ENCODE results near the gene PYCR2.
A peak's percentile ranks its signal among the peaks of the same experiment; 100 is the strongest.

PYCR2 gene

GRCh38 chr1:225897595-225898514, 26.2 kb downstream of the PYCR2 start:
- no peak for FAIRE-seq

GRCh38 chr1:225896937-225897549, 27.0 kb downstream of the PYCR2 start:
- no peak for TF ChIP-seq TAF1 (IDR thresholded peaks at IDR 0.05; ENCODE audit: low read depth, low read length)
- 0 out of 2 replicates have a peak, but pooled peaks have one; percentile 28 for TF ChIP-seq POLR2A (IDR thresholded peaks at IDR 0.05; ENCODE audit: low read depth, low read length)
- TF ChIP-seq PAX5 (IDR thresholded peaks at IDR 0.05; ENCODE audit: insufficient read depth, low read length, severe bottlenecking), result no peak
- peak; percentile 76 for TF ChIP-seq POU2F2 (IDR thresholded peaks at IDR 0.05; ENCODE audit: low read depth, low read length)
- peak; percentile 42; the same call in 1 of the 2 replicates for TF ChIP-seq POLR2AphosphoS5 (IDR thresholded peaks at IDR 0.05; ENCODE audit: low read depth, low read length)
- TF ChIP-seq SPI1 (IDR thresholded peaks at IDR 0.05; ENCODE audit: low read depth, low read length), result peak; percentile 77
- FAIRE-seq, result peak; percentile 99
- peak; percentile 81 for DNase-seq (ENCODE audit: insufficient read length, low spot score)

More at GRCh38 chr1:225897595-225898514, 26.2 kb downstream of the PYCR2 start:
- TF ChIP-seq POLR2AphosphoS5 (IDR thresholded peaks at IDR 0.05; ENCODE audit: low read depth, low read length) (no peak), SPI1 (IDR thresholded peaks at IDR 0.05; ENCODE audit: low read depth, low read length) (no peak), POU2F2 (IDR thresholded peaks at IDR 0.05; ENCODE audit: low read depth, low read length) (no peak), TAF1 (IDR thresholded peaks at IDR 0.05; ENCODE audit: low read depth, low read length) (no peak), PAX5 (IDR thresholded peaks at IDR 0.05; ENCODE audit: insufficient read depth, low read length, severe bottlenecking) (no peak), POLR2A (IDR thresholded peaks at IDR 0.05; ENCODE audit: low read depth, low read length) (no peak)
- no peak for DNase-seq (ENCODE audit: insufficient read length, low spot score)

GRCh38 chr1:225896494-225896893, 27.6 kb downstream of the PYCR2 start:
- no peak for TF ChIP-seq SPI1 (IDR thresholded peaks at IDR 0.05; ENCODE audit: low read depth, low read length)
- TF ChIP-seq POLR2A (IDR thresholded peaks at IDR 0.05; ENCODE audit: low read depth, low read length), result no peak
- no peak for TF ChIP-seq POLR2AphosphoS5 (IDR thresholded peaks at IDR 0.05; ENCODE audit: low read depth, low read length)
- TF ChIP-seq POU2F2 (IDR thresholded peaks at IDR 0.05; ENCODE audit: low read depth, low read length), result no peak
- no peak for TF ChIP-seq TAF1 (IDR thresholded peaks at IDR 0.05; ENCODE audit: low read depth, low read length)
- TF ChIP-seq PAX5 (IDR thresholded peaks at IDR 0.05; ENCODE audit: insufficient read depth, low read length, severe bottlenecking), result no peak
- DNase-seq (ENCODE audit: insufficient read length, low spot score) (no peak), FAIRE-seq (no peak)

GRCh38 chr1:225892307-225892706, 31.7 kb downstream of the PYCR2 start:
- TF ChIP-seq POU2F2 (IDR thresholded peaks at IDR 0.05; ENCODE audit: low read depth, low read length), result no peak
- TF ChIP-seq POLR2A (IDR thresholded peaks at IDR 0.05; ENCODE audit: low read depth, low read length), result no peak
- no peak for TF ChIP-seq SPI1 (IDR thresholded peaks at IDR 0.05; ENCODE audit: low read depth, low read length)
- DNase-seq (ENCODE audit: insufficient read length, low spot score), result no peak
- no peak for FAIRE-seq

GRCh38 chr1:225891229-225891972, 32.6 kb downstream of the PYCR2 start:
- DNase-seq (ENCODE audit: insufficient read length, low spot score), result no peak
- no peak for FAIRE-seq
- TF ChIP-seq POLR2AphosphoS5 (IDR thresholded peaks at IDR 0.05; ENCODE audit: low read depth, low read length), result no peak
- no peak for TF ChIP-seq POLR2A (IDR thresholded peaks at IDR 0.05; ENCODE audit: low read depth, low read length)
- no peak for TF ChIP-seq PAX5 (IDR thresholded peaks at IDR 0.05; ENCODE audit: insufficient read depth, low read length, severe bottlenecking)
- TF ChIP-seq SPI1 (IDR thresholded peaks at IDR 0.05; ENCODE audit: low read depth, low read length), result no peak
- no peak for TF ChIP-seq TAF1 (IDR thresholded peaks at IDR 0.05; ENCODE audit: low read depth, low read length)
- TF ChIP-seq POU2F2 (IDR thresholded peaks at IDR 0.05; ENCODE audit: low read depth, low read length), result no peak

- no peak for TF ChIP-seq POU2F2 (IDR thresholded peaks at IDR 0.05; ENCODE audit: low read depth, low read length)
- TF ChIP-seq SPI1 (IDR thresholded peaks at IDR 0.05; ENCODE audit: low read depth, low read length), result no peak
- TF ChIP-seq PAX5 (IDR thresholded peaks at IDR 0.05; ENCODE audit: insufficient read depth, low read length, severe bottlenecking), result no peak
- no peak for FAIRE-seq
- DNase-seq (ENCODE audit: insufficient read length, low spot score), result no peak
These were observed 33.5 kb downstream of the PYCR2 start for GRCh38 chr1:225890346-225891228.

GRCh38 chr1:225889743-225890142, 34.3 kb downstream of the PYCR2 start:
- no peak for TF ChIP-seq SPI1 (IDR thresholded peaks at IDR 0.05; ENCODE audit: low read depth, low read length)
- no peak for TF ChIP-seq POLR2AphosphoS5 (IDR thresholded peaks at IDR 0.05; ENCODE audit: low read depth, low read length)
- DNase-seq (ENCODE audit: insufficient read length, low spot score), result no peak
- FAIRE-seq, result no peak

- DNase-seq (ENCODE audit: insufficient read length, low spot score) (no peak), FAIRE-seq (no peak)
- TF ChIP-seq SPI1 (IDR thresholded peaks at IDR 0.05; ENCODE audit: low read depth, low read length), result no peak
- no peak for TF ChIP-seq POU2F2 (IDR thresholded peaks at IDR 0.05; ENCODE audit: low read depth, low read length)
- TF ChIP-seq PAX5 (IDR thresholded peaks at IDR 0.05; ENCODE audit: insufficient read depth, low read length, severe bottlenecking), result no peak
- TF ChIP-seq POLR2A (IDR thresholded peaks at IDR 0.05; ENCODE audit: low read depth, low read length), result no peak
- no peak for TF ChIP-seq POLR2AphosphoS5 (IDR thresholded peaks at IDR 0.05; ENCODE audit: low read depth, low read length)
- TF ChIP-seq TAF1 (IDR thresholded peaks at IDR 0.05; ENCODE audit: low read depth, low read length), result no peak
These were observed 35.0 kb downstream of the PYCR2 start, which contains the start of gene LEFTY1 for GRCh38 chr1:225888898-225889601. Gene LEFTY1 (minus strand): TSS chr1:225889146. CDS start chr1:225889066, 80 bp downstream.
